ENCODE results near the gene ZNF148.
A peak's percentile ranks its signal among the peaks of the same experiment; 100 is the strongest.
"Not testable (repeated sequence)": the region's sequence is repeated elsewhere in the genome, so short reads cannot be mapped to it uniquely, and the experiment has no call there.

The ZNF148 gene

DNA sequence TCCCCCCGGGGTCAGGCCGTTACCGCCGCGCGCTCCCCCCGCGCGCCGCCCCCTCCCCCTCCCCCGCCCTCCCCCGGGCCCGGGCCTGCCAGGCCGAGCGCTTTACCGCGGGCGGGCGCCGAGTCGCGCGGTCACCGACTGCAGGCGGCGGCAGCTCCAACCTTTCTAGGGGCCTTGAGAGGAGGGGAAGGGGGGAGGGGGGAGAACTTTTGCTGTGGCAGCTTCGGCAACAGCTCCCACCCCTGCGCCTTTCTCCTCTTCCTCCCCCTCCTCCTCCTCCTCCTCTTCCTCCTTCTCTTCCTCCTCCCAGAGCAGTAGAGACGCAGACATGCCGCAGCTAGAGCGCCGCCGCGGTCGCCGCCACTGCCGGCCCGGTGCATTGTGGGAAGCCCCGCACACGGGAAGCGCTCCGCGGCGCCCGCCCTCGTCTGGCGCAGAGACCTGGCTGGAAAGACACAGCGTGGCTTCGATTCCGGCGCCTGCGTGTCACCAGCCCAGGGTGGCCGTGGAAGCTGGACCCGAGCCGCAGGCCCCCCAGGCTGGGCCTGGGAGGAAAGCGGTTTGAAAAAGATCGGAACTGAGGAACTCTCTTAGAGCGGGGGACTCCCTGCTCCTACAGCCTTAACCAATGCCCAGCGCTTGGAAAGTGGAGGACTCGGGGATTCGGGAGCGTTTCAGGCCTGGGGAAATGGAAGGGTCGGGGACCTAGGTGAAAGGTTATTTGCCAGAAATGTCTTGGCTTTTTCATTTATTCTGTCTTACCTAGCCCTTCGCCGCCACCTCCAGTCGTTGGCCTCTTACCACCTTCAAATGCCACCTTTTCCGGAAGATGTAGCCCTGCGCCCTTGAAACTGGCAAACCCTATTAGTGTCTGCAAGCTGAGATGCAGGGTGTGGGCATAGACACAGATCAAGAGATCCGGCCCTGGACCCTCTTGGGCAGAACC lies at the start of gene ZNF148:
Gene ZNF148, minus strand, starts transcription at position 330 of the 946 bp plus-strand sequence. CDS start 61,685 bp downstream, outside the sequence.
- peak; percentile 80 to 86 for DNase-seq

GRCh38 chr3:125418306-125418705 lies 43.2 kb upstream of the ZNF148 start:
- no peak for DNase-seq

- no peak for DNase-seq
These were observed 41.1 kb upstream of the ZNF148 start for GRCh38 chr3:125416235-125416634.

GRCh38 chr3:125414669-125415068 lies 39.5 kb upstream of the ZNF148 start:
- DNase-seq = no peak

- DNase-seq = no peak
These were observed 35.8 kb upstream of the ZNF148 start for GRCh38 chr3:125410922-125411321.

- DNase-seq = no peak
These were observed 30.9 kb upstream of the ZNF148 start for GRCh38 chr3:125406070-125406469.

GRCh38 chr3:125405515-125405914 lies 30.4 kb upstream of the ZNF148 start:
- not testable (repeated sequence) for DNase-seq

GRCh38 chr3:125403789-125404188 lies 28.7 kb upstream of the ZNF148 start:
- peak; percentile 50 to 59 for DNase-seq

DNA sequence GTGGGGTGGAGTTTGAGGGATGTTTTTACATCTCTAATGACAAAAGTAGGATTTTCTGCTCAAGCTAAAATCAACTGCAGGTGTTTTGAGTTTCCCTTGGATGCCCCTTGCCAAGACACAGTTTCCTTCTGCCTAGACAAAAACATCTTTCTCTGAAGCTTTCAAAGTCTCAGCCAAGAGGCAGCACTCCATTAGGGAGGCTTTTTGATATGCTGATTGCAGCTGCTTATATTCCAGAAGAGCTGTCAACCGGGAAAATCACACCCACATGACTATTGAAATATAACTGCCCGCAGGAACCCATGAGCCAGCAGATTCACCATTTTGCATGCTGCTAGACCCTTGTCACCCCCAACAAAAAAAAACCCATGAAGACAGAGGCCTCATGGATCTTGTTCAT lies 27.5 kb upstream of the ZNF148 start:
- DNase-seq = no peak

DNA sequence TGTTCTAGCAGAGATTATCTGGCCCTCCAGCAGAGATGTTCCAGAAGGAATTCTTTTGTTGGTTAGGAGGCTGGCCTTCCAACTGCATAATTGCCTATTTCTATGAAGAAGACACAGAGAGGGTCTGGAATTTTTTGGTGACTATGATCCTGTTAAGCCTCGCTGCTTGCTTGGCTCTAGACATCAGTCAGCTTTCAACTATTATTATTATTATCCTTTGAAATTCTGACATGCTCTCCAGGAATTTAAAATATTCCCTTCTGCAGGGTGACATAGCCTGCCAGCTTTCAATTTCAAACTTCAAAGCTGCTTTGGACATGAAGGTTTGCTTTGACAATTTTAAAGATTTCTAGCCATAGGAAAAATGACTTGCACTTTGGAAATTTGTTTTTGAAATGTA lies 26.3 kb upstream of the ZNF148 start:
- DNase-seq = no peak

DNA sequence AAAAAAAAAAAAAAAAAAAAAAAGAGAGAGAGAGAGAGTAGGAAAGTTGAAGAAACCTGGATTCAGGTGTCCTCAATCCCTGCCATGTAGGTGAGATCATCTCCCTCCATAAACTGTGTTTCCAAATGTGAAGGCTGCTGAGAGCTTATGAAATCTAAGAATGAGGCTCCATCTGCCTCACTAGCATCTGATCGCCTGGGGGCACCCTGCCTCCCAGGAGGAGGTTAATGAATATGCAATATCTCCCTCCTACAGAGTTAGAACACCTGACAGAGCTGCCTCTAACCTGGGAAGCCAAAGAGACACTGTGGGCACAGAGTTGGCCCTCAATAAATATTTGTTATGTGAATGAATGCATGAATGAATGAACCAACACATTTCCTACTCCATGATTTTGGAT lies 23.8 kb upstream of the ZNF148 start:
- no peak for DNase-seq

DNA sequence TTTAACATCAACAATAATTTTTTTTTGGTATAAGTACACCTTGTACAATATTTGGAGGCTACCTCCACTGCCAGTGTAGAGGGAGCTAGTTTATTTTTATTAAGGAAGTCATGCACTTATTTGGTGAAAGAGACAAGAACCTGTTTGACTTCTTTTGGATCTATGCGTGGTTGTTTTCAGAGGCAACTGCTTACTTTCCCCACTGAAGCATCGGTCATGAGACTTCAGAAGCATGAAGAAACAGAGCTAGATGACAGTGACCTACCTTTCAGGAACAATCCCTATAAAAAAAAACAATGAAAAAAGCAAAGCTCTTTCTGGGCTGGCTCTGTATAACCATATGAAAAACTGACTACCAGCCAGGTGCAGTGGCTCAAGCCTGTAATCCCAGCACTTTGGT lies 20.0 kb upstream of the ZNF148 start:
- DNase-seq = no peak

DNA sequence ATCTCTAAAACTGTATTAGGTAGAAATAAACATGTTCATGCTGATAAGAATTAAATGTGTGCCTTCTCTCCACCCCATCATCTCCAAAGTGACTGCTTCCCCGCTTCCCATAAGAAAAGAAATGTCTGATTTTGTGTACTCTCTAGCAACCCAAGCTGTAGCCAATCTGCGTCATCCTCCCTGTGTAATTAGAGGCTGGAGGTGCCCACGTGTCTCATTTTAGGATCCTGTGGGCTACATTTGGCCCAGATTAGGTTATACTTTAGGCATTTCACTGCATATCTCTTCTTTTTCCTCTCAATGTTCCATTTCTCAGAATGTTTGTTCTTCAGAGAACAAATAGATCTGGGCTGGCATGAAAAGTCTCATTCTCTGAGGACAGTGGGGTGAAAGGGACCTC lies 19.3 kb upstream of the ZNF148 start:
- no peak for DNase-seq

DNA sequence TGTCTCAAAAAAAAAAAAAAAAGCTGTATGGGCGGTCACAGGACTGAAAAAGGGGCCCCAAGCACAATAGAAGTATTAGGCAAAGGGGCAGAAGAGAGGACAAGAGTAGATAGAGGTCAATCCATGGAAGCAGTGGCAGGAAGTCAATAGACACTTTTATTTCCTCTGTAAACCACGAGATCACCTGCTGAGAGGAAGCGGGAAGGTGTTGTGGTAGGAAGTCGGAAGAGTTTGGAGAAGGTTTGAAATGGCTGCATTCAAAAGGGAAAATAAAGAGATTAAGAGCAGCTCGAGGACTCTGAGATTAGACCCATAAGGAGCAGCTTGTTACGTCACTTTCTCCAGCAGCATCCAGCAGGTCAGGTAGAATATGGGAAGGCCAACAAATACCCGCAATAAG lies 14.2 kb upstream of the ZNF148 start:
- no peak for DNase-seq

DNA sequence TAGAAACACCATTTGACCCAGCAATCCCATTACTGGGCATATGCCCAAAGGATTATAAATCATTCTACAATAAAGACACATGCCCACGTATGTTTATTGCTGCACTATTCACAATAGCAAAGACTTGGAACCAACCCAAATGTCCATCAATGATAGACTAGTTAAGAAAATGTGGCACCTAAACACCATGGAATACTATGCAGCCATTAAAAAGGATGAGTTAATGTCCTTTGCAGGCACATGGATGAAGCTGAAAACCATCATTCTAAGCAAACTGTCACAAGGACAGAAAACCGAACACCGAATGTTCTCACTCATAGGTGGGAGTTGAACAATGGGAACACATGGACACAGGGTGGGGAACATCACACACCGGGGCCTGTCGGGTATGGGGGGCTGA lies 13.2 kb upstream of the ZNF148 start:
- DNase-seq = not testable (repeated sequence)

DNA sequence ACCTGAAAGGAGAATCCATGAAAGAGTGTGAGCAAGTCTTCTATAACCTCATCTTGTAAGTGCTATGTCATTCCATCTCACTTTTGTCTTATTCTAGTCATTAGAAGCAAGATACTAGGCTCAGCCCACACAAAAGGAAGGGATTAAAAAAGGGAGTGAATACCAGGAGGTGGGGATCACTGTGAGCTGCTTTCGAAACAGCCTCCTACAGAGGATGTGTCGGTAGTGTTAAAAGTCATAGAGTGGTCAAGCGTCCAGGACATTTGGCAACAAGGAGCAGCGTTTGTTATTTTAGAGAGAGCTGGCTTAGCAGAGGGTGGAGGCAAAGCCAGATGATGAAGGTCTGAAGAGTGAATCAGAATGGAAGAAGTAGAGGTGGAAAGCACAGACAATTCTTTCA lies 11.7 kb upstream of the ZNF148 start:
- no peak for DNase-seq

- DNase-seq = no peak
These were observed 8.6 kb upstream of the ZNF148 start for GRCh38 chr3:125383744-125384143.

GRCh38 chr3:125382298-125382697 lies 7.2 kb upstream of the ZNF148 start:
- no peak for DNase-seq

GRCh38 chr3:125381743-125382142 lies 6.6 kb upstream of the ZNF148 start:
- DNase-seq = no peak

- DNase-seq = no peak
These were observed 6.2 kb upstream of the ZNF148 start for GRCh38 chr3:125381314-125381713.

GRCh38 chr3:125379483-125379882 lies 4.4 kb upstream of the ZNF148 start:
- DNase-seq = no peak

- DNase-seq = no peak
These were observed 3.6 kb upstream of the ZNF148 start for GRCh38 chr3:125378762-125379161.

DNA sequence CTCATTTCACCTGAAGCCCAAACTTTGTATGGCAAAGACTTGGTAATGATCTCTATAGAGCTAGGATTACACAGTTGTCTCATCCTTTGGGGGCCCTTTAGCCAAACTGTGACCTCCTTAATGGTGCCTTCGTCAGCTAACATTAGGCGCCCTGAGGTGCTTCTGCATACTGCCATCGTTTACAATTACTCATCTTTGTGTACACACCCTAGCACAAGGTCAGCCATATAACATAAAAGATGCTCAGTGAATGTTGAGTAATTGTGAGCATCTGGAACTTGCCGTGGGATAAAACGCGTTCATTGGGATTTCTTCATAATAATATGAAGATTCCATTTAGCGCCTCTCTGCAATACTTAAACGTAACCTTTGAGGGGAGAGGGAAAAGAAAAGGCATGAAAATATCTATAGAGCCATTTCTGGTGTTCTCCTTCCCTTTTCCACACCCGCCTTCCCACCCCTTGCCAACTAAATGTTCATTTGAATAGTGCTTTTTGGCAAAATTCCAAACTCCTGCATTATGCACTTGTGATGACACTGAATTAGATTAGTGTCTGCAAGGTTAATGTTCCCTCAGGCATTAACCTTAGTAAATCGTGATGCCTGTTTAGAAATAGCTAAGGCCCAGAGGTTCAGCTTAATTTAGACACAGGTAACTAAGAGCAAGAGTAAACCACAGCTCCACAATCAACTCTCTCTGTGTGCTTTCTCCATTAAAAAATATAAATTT lies 990 bp upstream of the ZNF148 start:
- DNase-seq = no peak

GRCh38 chr3:125374501-125374995 lies 577 bp downstream of the ZNF148 start:
- peak; percentile 20 to 27 for DNase-seq

Data from Kasumi-1 (cell line).